Endothelial cell of umbilical vein (primary cell): ENCODE measurements around the gene KCNE2. TPM values are rescaled to one million over a fixed set of nuclear protein-coding genes. Genes with fewer than 3 reads are reported as not detected.

Experiments used
- BruUV-seq: library from RNA; stranded (reverse); fragments of 400-500 nt; replicated peaks from 2 replicates; lab custom pipeline; 2021; lab: Mats Ljungman, UMichigan
- CTCF ChIA-PET: fragments of 300-600, 350-600 bp; sonication (Branson Sonifier 250); formaldehyde crosslinking; loops from one replicate; lab custom pipeline; 2021; ENCODE audit warnings: antibody characterized with exemption, inconsistent platforms; lab: Charles Lee
- POLR2A ChIA-PET: fragments of 300-600, 350-600 bp; sonication (Branson Sonifier 250); formaldehyde crosslinking; loops from one replicate; lab custom pipeline; 2021; ENCODE audit warnings: antibody characterized with exemption, inconsistent platforms; lab: Charles Lee
- DNase-seq: peaks from one replicate; pipeline ENCODE4 v3.0.0-alpha.2; 2011; ENCODE audit warnings: low read depth, low spot score
- FAIRE-seq: peaks from 2 replicates; lab custom pipeline; 2011; peaks lifted over from hg19 to GRCh38; lab: Jason Lieb, UNC
- H2AFZ ChIP-seq: 2 replicates; pipeline ENCODE4 v1.6.0; 2012; ENCODE audit warnings: low read depth, low read length, control low read depth, inconsistent platforms
- H3K27ac ChIP-seq: 2 replicates; pipeline ENCODE4 v1.5.1; 2011; ENCODE audit warnings: low read depth, mild to moderate bottlenecking, control low read depth, low read length, moderate library complexity; ENCODE audit not compliant: insufficient read depth
- H3K27me3 ChIP-seq, 2 experiments: 2 replicates each; pipeline versions ENCODE4 v1.6.0 to v1.6.1; 2011; ENCODE audit warnings: low read length in 2 of 2, mixed read lengths in 1 of 2; ENCODE audit not compliant: control insufficient read depth in 2 of 2, insufficient read depth in 2 of 2
- H3K36me3 ChIP-seq, 2 experiments: 2 replicates in 1 of 2; 3 replicates in 1 of 2; pipeline ENCODE4 v1.5.1; 2011; ENCODE audit warnings: low read length in 2 of 2, mild to moderate bottlenecking in 1 of 2, moderate library complexity in 1 of 2; ENCODE audit not compliant: control insufficient read depth in 2 of 2, insufficient read depth in 2 of 2; ENCODE audit errors: extremely low read depth in 1 of 2
- H3K4me1 ChIP-seq: 3 replicates; pipeline ENCODE4 v1.5.1; 2011; ENCODE audit warnings: mild to moderate bottlenecking, low read length; ENCODE audit not compliant: control insufficient read depth, insufficient read depth; ENCODE audit errors: extremely low read depth
- H3K4me2 ChIP-seq: 2 replicates; pipeline ENCODE4 v1.6.1; 2011; ENCODE audit warnings: low read length, control low read depth, mixed read lengths; ENCODE audit not compliant: insufficient read depth
- H3K4me3 ChIP-seq, 3 experiments: fragments of 200-600 bp in 1 of 3; sonication (generic), shearing (Covaris generic) in 1 of 3; replicated peaks in 1 of 3; 2 replicates each; pipeline ENCODE4 v1.5.1; 2011 to 2016; ENCODE audit warnings: control low read depth in 3 of 3, low read length in 3 of 3, mild to moderate bottlenecking in 2 of 3, inconsistent platforms in 1 of 3, low read depth in 1 of 3, moderate library complexity in 1 of 3; ENCODE audit not compliant: insufficient read depth in 1 of 3
- H3K79me2 ChIP-seq: 2 replicates; pipeline ENCODE4 v1.6.0; 2012; ENCODE audit warnings: low read length, inconsistent platforms; ENCODE audit not compliant: control insufficient read depth, insufficient read depth
- H3K9ac ChIP-seq: replicated peaks from 2 replicates; pipeline ENCODE3; 2011; ENCODE audit warnings: low read length, control low read depth; ENCODE audit not compliant: insufficient read depth; ENCODE audit errors: extremely low read depth
- H3K9me1 ChIP-seq: replicated peaks from 3 replicates; pipeline ENCODE4 v1.6.0; 2011; ENCODE audit warnings: mild to moderate bottlenecking, low read length; ENCODE audit not compliant: control insufficient read depth, insufficient read depth; ENCODE audit errors: extremely low read depth
- H3K9me3 ChIP-seq: replicated peaks from 2 replicates; pipeline ENCODE4 v1.5.1; 2012; ENCODE audit warnings: low read length, inconsistent platforms; ENCODE audit not compliant: control insufficient read depth, insufficient read depth
- H4K20me1 ChIP-seq: replicated peaks from 2 replicates; pipeline ENCODE3; 2011; ENCODE audit warnings: mild to moderate bottlenecking, low read length; ENCODE audit not compliant: control insufficient read depth, insufficient read depth; ENCODE audit errors: extremely low read depth
- CTCF ChIP-seq, 2 donors: IDR thresholded peaks; 1 replicate in 1 of 2; 2 replicates in 1 of 2; pipeline ENCODE4 v1.5.1; 2011; ENCODE audit warnings: low read length in 2 of 2, mild to moderate bottlenecking in 2 of 2, moderate library complexity in 2 of 2, control low read depth in 1 of 2, inconsistent platforms in 1 of 2, low read depth in 1 of 2; ENCODE audit not compliant: insufficient read depth in 1 of 2; ENCODE audit errors: extremely low read depth in 1 of 2
- EZH2 ChIP-seq: IDR thresholded peaks from 2 replicates; pipeline ENCODE4 v1.6.1; 2012; ENCODE audit warnings: borderline replicate concordance, low read depth, mild to moderate bottlenecking, moderate library complexity, low read length, inconsistent platforms; ENCODE audit not compliant: severe bottlenecking
- FOS ChIP-seq: IDR thresholded peaks from 2 replicates; pipeline ENCODE4 v1.6.1; 2011; ENCODE audit warnings: mild to moderate bottlenecking, low read length, moderate library complexity, borderline replicate concordance; ENCODE audit not compliant: insufficient read depth
- GATA2 ChIP-seq: IDR thresholded peaks from 2 replicates; pipeline ENCODE4 v1.7.0; 2011; ENCODE audit warnings: low read depth, mild to moderate bottlenecking, moderate library complexity, mixed read lengths, low read length; ENCODE audit not compliant: insufficient read length, insufficient read depth
- JUN ChIP-seq: IDR thresholded peaks from 2 replicates; pipeline ENCODE4 v1.6.1; 2011; ENCODE audit warnings: borderline replicate concordance, low read depth; ENCODE audit not compliant: insufficient read length, insufficient read depth
- MAX ChIP-seq: IDR thresholded peaks from 2 replicates; pipeline ENCODE4 v1.6.1; 2011; ENCODE audit not compliant: insufficient read depth, insufficient read length
- MYC ChIP-seq: IDR thresholded peaks from one replicate; pipeline ENCODE4 v1.6.1; 2011; ENCODE audit warnings: mild to moderate bottlenecking, low read depth, low read length
- POLR2A ChIP-seq: IDR thresholded peaks from 2 replicates; pipeline ENCODE4 v1.6.1; 2012; ENCODE audit warnings: low read depth, mild to moderate bottlenecking, control low read depth, low read length
- POLR2AphosphoS5 ChIP-seq: IDR thresholded peaks from 2 replicates; pipeline ENCODE4 v1.6.1; 2012; ENCODE audit warnings: low read depth, mild to moderate bottlenecking, control low read depth, low read length, moderate library complexity; ENCODE audit not compliant: insufficient read depth
- dilution Hi-C: fragments of 300-500 bp; cut with MboI; formaldehyde crosslinking; loops from one replicate; pipeline ENCODE4 v1.15.0; 2019; ENCODE audit warnings: low sequenced_read_pairs; ENCODE audit not compliant: extremely low pct_ligation_motif_present
- intact Hi-C: fragments of 100-400 bp; cut with micrococcal nuclease; formaldehyde crosslinking; loops from one replicate; pipeline ENCODE4 v1.10.0; 2022
- polyA plus RNA-seq, 4 experiments: library from polyadenylated mRNA; depleted of rRNA in 3 of 4; stranded (reverse) in 3 of 4; unstranded in 1 of 4; fragments of >200 nt; gene quantifications; 2 replicates each; pipeline versions ENCODE4 v1.2.1 to v1.2.3, GENCODE V29; 2011 to 2012; ENCODE audit warnings: missing spikeins in 1 of 4
- total RNA-seq: library from RNA; stranded (reverse); gene quantifications from 2 replicates; pipeline ENCODE4 v1.2.3, GENCODE V29; 2021

KCNE2 gene
- total and polyA plus RNA-seq, 2 donors (not counting 3 experiments of a cell fraction or from before 2014, with no cell fraction given) = not detected

GRCh38 chr21:34338226-34338625 lies 25.6 kb upstream of the KCNE2 start:
- dilution Hi-C loops = no loop called here
- H4K20me1 ChIP-seq = no peaks in the 10 kb centered on the region
- H3K4me2 ChIP-seq = no peak overlapping the region
- no TSS peak for BruUV-seq
- no peak for FAIRE-seq
- no peak overlapping the region for H3K9ac ChIP-seq
- no peak overlapping the region for H3K27ac ChIP-seq
- H3K4me3 ChIP-seq = no peak overlapping the region
- intact Hi-C loops = no loop called here
- TF ChIP-seq GATA2 = no peak
- TF ChIP-seq POLR2AphosphoS5 = no peak
- no peak for TF ChIP-seq FOS
- no peak for TF ChIP-seq MYC
- no peak for TF ChIP-seq MAX
- no peak for TF ChIP-seq POLR2A
- TF ChIP-seq CTCF (IDR thresholded peaks at IDR 0.05; ENCODE audit: extremely low read depth in 1 of 2, insufficient read depth in 1 of 2, low read depth in 1 of 2, low read length in 2 of 2) = no peak
- no peak for TF ChIP-seq JUN
- TF ChIP-seq EZH2 = no peak
- DNase-seq = no peak
- H3K9me1 ChIP-seq = no peaks in the 10 kb centered on the region
- peaks cover 10% of the 10 kb centered on the region for H3K4me1 ChIP-seq
- H2AFZ ChIP-seq = no peak overlapping the region
- POLR2A ChIA-PET = no interaction called here
- CTCF ChIA-PET = interaction anchor here (2.0 to 5.0 kb wide), 3 partner anchors 9 to 415 kb away, joined by 17 to 64 read pairs (median 22); no protein-coding TSS in a partner anchor
- no peaks in the 10 kb centered on the region for H3K36me3 ChIP-seq
- no peaks in the 10 kb centered on the region for H3K9me3 ChIP-seq
- H3K79me2 ChIP-seq = no peaks in the 10 kb centered on the region
- H3K27me3 ChIP-seq = peaks cover 0 to 2% of the 10 kb centered on the region in 2 experiments
